ENCODE results near the gene CSNK1A1L.

GRCh38 chr13:37141011-37141410 lies 35.5 kb upstream of the CSNK1A1L start:
- no peak for TF ChIP-seq CTCF (IDR thresholded peaks at IDR 0.05 in 2 of 3, conservative IDR thresholded peaks at IDR 0.05 in 1 of 3; ENCODE audit: control insufficient read depth in 2 of 3, extremely low read depth in 1 of 3, insufficient read depth in 1 of 3, low read depth in 3 of 3, low read length in 3 of 3)
- no peak for TF ChIP-seq GABPA (IDR thresholded peaks at IDR 0.05; ENCODE audit: low read depth)
- TF ChIP-seq JUND (IDR thresholded peaks at IDR 0.05; ENCODE audit: low read depth, low read length), result no peak
- no peak for TF ChIP-seq EZH2 (IDR thresholded peaks at IDR 0.05; ENCODE audit: borderline replicate concordance, control insufficient read depth, low read depth, low read length)
- TF ChIP-seq POLR2AphosphoS5 (IDR thresholded peaks at IDR 0.05; ENCODE audit: low read length), result no peak
- no peak for TF ChIP-seq FOXM1 (IDR thresholded peaks at IDR 0.05; ENCODE audit: low read depth, low read length)
- TF ChIP-seq RBBP5 (conservative IDR thresholded peaks at IDR 0.05), result no peak
- no peak for TF ChIP-seq POLR2A (IDR thresholded peaks at IDR 0.05; ENCODE audit: low read depth, low read length)
- TF ChIP-seq PBX3 (IDR thresholded peaks at IDR 0.05; ENCODE audit: insufficient replicate concordance, low read depth, low read length), result no peak
- TF ChIP-seq SP1 (IDR thresholded peaks at IDR 0.05; ENCODE audit: low read depth, low read length), result no peak
- TF ChIP-seq REST (IDR thresholded peaks at IDR 0.05; ENCODE audit: low read depth, low read length), result no peak
- TF ChIP-seq ZSCAN29 (IDR thresholded peaks at IDR 0.05), result no peak
- no peak for TF ChIP-seq ZNF274 (IDR thresholded peaks at IDR 0.05; ENCODE audit: insufficient read depth, insufficient read length)
